Neural progenitor cell (in vitro differentiated cells): ENCODE results near the gene PLEKHG2.

ENCODE experiments used
- EZH2 ChIP-seq: fragments of 200-600 bp; sonication (generic); IDR thresholded peaks from 2 replicates; pipeline ENCODE4 v1.6.1; 2017; ENCODE audit warnings: antibody characterized with exemption, mild to moderate bottlenecking, moderate library complexity
- TF ChIP-seq, protein P1 (sequence below): fragments of 200-600 bp; sonication (generic); IDR thresholded peaks from 2 replicates; pipeline ENCODE4 v1.5.1; 2017; ENCODE audit warnings: antibody characterized with exemption, mild to moderate bottlenecking

DNA sequence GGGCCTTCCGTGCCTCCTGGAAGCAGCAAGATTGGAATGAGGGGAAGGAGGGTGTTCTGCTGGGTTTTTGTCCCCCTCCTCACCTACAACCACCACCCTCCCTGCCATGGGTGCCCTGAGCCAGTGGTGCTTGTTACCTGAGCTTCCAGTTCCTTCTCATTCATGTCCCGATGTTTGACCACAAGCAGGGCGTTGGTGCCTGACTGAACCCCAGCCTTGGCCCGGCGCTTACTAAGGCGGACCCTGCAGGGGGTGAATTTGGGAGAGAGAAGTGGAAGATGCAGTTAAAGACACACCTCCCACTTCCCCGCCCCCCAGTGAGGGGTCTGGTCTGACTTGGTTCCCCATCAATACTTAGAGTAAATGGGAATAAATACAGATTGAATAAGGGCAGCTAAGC is 25.9 kb upstream of the PLEKHG2 start:
- TF ChIP-seq, protein P1, sequence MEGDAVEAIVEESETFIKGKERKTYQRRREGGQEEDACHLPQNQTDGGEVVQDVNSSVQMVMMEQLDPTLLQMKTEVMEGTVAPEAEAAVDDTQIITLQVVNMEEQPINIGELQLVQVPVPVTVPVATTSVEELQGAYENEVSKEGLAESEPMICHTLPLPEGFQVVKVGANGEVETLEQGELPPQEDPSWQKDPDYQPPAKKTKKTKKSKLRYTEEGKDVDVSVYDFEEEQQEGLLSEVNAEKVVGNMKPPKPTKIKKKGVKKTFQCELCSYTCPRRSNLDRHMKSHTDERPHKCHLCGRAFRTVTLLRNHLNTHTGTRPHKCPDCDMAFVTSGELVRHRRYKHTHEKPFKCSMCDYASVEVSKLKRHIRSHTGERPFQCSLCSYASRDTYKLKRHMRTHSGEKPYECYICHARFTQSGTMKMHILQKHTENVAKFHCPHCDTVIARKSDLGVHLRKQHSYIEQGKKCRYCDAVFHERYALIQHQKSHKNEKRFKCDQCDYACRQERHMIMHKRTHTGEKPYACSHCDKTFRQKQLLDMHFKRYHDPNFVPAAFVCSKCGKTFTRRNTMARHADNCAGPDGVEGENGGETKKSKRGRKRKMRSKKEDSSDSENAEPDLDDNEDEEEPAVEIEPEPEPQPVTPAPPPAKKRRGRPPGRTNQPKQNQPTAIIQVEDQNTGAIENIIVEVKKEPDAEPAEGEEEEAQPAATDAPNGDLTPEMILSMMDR, result no peak
- no peak for TF ChIP-seq EZH2
